RPMI8226 (cell line): Measurements from ENCODE around the gene SEC24D.

Source experiments
- DNase-seq: peaks from one replicate; pipeline ENCODE4 v3.0.0-alpha.2; 2015

SEC24D gene

DNA sequence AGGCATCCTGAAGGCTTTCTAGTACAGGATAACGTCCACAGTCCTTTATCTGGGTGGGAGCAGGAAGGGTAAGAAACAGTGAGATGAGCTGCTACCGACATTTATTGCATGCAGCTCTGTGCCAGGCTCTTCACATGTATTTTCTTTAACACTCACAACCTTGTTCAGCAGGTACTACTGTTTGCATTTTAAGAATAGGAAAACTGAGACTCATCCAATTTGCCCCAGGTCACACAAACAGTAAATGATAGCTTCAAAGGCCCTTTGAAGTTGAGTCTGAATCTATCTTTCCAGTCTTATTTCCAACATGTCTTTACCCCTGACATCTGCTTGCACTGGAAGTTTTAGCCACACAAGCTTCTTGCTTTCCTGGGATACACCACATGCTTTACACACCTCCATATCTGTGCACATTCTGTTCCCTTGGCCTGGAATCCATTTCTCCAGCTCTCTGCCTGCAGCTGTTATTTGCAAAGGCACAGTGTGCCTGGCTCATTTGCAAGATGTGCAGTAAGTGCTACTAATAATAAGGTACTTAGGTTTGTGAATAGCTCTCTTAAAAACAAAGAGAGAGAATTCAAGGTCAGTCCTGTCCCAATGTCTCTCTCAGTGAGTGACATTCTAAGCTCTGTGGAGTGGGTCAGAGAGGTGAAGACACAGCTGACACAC lies 89.5 kb downstream of the SEC24D start:
- no peak for DNase-seq

- DNase-seq: no peak
Measured at GRCh38 chr4:118745357-118745756, 90.6 kb downstream of the SEC24D start.

DNA sequence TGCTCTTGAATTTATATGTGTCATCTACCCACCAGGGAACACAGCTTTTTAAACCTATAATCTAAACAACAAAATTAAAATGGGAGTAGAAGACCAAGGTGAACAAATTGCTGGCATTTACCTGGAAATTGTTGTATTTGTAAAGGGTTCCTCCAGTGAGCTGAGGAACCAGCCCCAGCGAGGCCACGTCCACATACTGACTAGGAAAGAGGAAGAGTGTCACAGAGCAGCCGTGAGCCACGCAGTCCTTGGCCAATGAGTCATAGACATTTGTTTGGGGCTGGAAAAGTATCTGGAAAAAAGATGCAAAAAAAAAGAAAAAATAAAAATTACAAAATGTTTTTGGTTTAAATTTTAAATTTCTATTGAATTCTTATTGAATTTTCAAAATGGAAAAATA lies 92.1 kb downstream of the SEC24D start:
- DNase-seq: no peak

DNA sequence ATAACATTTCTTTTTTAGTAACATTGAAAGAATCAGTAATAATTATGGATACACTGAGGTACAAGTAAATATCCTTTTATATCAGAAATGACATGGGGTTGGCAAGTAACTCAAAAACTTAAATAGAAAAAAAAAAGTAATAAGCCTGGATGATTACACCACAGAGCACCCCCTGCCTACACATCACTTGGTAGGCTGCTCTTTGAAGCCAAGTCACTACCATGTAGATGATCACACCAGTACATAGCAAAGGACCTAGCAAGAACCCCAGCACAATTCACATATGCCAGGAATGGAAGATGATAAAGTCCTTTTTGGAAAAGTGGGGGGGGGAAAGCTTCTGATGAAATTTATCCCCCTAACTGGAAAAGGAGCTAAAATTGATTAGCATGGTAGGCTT lies 93.9 kb downstream of the SEC24D start:
- DNase-seq: no peak

DNA sequence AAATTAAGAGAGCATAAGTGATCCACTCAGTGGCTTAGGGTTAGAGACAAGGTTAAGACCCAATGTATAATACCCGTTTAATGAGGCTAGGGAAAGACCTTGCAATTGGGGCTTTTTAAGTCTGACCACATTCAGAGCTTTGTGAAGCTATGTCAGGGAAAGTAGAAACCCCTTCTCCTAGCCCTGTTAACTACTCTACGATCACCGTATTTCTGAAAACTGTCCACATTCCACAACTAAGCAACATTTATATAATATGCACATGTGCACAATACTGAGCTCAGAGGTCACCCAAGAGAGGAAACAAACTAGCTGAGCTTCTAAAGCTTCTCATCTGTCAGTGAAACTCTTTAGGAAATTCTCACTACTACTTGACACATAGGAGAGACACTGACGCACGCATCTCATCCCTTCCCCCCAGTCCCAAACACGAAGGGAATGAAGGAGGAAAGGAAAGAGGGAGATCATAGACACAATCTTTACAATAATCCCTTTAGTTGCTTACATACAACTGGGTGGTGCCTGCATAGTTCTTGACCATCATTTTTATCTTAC lies 94.5 kb downstream of the SEC24D start:
- no peak for DNase-seq

- no peak for DNase-seq
Measured at GRCh38 chr4:118740869-118741268, 95.1 kb downstream of the SEC24D start.

- DNase-seq: no peak
Measured at GRCh38 chr4:118739022-118739713, 96.8 kb downstream of the SEC24D start.

DNA sequence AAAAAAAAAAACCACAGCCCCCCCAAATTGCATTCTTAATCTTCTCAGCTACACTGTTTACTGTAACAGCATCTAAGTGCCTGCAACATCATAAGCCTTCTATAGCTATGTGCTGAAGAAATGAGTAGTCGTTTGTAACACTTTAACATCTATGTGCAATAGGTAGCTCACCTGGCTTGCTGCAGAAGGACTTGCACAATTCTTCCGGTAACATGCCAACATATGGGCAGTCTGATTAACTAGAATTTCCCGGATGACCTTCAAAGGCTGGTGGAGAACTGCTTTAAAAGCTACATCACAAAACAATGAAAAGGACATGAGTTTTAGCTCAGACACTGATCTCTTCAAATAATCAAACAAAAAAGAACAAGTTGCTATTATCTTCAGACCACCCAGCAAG lies 97.8 kb downstream of the SEC24D start:
- DNase-seq: no peak

GRCh38 chr4:118736900-118737299 lies 99.0 kb downstream of the SEC24D start:
- no peak for DNase-seq

DNA sequence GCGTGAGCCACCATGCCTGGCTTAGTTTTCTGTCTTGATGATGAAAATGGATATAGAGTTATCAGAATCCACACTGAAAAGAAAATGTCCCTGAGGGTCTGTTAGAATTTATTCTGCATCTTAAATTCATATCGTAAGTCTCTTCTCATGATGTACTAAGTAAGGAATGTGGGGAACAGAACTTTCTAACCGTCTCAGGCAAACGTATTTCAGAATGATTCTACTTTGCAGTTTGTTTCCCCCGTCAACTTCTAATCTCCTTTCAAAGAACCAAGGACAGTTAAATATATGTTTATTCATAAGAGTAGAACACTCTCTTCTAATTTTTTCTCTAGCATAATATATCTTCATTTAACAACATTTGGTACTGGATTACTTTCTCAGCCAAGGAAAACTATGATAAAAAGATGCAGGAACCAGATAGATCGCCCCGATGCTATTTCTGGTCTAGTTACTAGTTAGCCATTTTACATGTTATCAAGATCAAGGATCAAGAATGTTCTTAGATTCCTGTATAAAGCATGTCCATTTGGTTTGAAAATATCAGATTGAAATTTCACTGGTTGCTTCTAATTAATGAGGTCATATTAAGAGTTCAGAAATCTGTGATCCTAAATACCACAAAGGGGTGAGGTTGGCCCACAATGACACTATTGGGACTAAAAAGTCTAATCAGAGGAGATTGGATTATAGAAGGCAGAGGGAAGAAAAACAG lies 101.3 kb downstream of the SEC24D start:
- DNase-seq: no peak

DNA sequence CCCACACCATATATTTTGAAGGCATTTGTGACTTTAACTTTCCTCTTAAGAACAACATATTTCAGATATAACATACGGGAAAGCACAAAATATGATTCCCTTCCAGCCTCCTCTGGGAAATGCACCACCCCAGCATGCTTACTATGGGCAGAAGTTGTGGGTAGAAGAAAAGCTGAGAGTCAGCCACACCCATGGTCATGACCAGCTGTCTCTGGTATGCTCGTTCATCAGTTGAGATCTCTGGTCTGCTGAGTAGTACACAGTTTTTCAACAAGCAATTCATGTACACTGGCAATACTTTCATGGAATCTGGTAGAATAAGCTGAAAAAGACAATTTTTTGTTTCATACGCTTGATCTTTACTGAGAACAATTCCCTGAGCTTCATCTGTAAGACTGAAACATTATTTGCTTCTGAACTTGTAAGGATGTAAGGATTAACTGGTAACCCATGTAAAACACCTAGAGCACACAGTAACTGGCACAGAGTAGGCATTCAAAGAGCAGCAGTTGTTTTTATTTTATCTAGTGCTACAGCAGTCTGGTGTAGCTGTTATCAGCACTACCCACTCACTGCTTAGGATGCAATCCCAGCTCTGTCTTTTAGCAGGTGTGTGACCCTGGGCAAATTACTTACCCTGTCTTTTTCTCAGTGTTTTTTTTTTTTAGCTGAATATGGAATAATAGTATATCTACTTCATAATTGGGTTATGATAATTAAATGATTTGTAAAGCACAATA lies 103.2 kb downstream of the SEC24D start:
- DNase-seq: no peak

DNA sequence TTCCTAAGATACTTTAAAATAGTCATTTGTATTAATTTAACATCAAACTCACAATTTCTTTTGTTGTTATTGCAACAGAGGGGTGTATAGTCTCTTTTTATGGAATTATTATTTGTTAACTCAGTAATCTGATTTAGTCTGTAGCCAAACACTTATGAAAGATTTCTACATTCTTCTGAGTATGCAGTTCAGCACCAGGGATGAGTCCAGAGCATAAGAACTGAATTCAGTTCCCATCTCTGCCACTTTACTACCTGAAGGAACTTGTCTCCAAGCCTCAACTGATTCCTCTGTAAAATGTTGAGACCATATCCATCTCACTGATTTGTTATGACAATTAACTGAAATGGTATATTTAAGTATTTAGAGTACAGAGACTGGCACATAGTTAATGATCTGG lies 105.2 kb downstream of the SEC24D start:
- DNase-seq: no peak

- DNase-seq: no peak
Measured at GRCh38 chr4:118729287-118730286, 106.3 kb downstream of the SEC24D start.

DNA sequence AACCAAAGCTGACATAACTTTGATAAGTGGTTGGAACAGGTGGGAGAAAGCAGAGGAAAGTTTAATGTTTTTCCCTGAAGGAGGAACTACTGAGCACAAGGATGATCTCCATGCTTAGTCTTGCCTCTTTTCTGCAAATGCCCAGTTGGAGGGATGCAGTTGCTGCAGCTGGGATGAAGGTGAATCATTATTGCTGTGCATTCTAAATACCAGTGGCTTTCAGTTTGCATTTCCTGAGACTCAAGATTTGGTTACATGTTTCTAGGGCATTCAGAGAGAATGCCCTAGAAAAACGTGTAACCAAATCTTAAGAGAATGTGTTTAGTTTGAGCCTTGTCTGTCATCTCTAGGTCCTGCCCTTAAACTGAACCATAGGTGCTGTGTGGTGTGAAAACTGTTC lies 108.6 kb downstream of the SEC24D start:
- no peak for DNase-seq

DNA sequence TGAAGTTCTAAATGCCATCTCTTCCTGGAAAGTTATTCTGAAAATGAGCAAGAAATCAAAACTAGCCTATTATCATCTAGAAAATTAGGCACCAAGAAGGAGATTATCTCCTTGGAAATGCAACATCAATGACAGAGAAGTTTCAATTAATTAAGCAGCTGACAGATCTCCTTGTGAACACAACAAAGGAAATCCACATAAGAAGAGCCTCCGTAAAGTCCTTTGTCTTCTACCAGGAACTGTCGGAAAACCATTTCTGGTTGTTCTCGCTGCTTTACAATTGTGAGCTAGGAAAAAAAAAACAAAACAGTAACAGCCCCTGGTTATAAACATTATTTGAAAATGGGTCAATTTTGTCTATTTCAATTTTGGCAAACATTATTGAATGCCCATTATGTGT lies 112.6 kb downstream of the SEC24D start:
- no peak for DNase-seq

DNA sequence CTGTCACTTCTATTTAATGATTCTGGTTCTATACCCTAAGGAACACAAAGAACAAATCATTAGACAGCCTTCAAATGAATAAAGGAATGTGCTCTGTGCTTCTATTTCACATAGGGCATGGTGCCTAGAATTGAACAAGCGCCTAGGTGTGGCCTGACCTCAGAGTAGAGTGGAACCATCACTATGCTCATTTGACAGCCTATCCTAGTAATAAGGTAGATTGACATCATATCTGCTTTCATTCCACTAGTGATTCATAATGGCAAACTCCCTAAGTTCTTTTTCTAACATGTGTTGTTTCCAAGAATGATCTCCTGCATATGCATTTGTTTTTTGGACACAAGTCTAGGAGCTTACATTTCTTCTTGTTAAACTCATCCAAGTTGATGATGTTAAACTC lies 114.2 kb downstream of the SEC24D start:
- DNase-seq: no peak

GRCh38 chr4:118718511-118719170 lies 117.3 kb downstream of the SEC24D start:
- no peak for DNase-seq

- no peak for DNase-seq
Measured at GRCh38 chr4:118716304-118716703, 119.6 kb downstream of the SEC24D start.

GRCh38 chr4:118714682-118715081 lies 121.2 kb downstream of the SEC24D start:
- DNase-seq: no peak

GRCh38 chr4:118712872-118713271 lies 123.1 kb downstream of the SEC24D start:
- DNase-seq: no peak

DNA sequence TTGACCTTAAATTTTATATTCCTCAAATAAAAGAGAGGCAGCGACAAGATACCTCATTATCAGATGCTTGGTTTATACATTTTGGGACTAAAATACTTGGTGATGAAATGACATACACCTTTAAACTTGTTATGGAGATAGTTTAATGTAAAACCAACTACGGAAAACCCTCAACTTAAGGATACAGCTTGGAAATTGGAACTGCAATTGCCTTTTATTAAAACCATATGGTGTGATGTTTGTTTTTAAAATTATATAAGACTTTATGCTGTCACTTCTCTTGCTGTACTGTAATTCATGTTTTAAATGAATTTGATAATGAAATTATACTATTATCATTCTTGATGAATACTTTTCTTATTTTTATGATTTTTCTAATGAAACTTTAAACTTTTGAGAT lies 124.9 kb downstream of the SEC24D start:
- no peak for DNase-seq
